Panc1 (cell line): ENCODE data around the gene C1QL2. TPM values are rescaled to one million over a fixed set of nuclear protein-coding genes. Genes with fewer than 3 reads are reported as not detected.

ENCODE experiments used
- ATAC-seq: fragments of 200-7000 bp; cut with Tn5 transposase; 2 replicates; pipeline ENCODE4 v1.9.1; 2020; ENCODE audit warnings: mild to moderate bottlenecking, moderate library complexity
- BruUV-seq: library from RNA; stranded (reverse); fragments of 400-500 nt; replicated peaks from 2 replicates; lab custom pipeline; 2021; lab: Mats Ljungman, UMichigan
- CTCF ChIA-PET: fragments of 300-600 bp; sonication (Branson Sonifier 250); formaldehyde crosslinking; loops from one replicate; lab custom pipeline; 2022; ENCODE audit warnings: antibody characterized with exemption; lab: Charles Lee
- POLR2A ChIA-PET: fragments of 300-600 bp; sonication (Branson Sonifier 250); formaldehyde crosslinking; loops from one replicate; lab custom pipeline; 2022; ENCODE audit warnings: antibody characterized with exemption; lab: Charles Lee
- DNase-seq: peaks from one replicate; pipeline ENCODE4 v3.0.0-alpha.2; 2010; ENCODE audit warnings: low read depth, low spot score
- H3K27ac ChIP-seq: 2 replicates; pipeline ENCODE4 v1.5.1; 2011; ENCODE audit warnings: mild to moderate bottlenecking, low read length, inconsistent platforms
- H3K27me3 ChIP-seq: fragments of 200-500 bp; sonication (Bioruptor generic); 2 replicates; pipeline ENCODE4 v1.6.0; 2014; ENCODE audit warnings: low read length, inconsistent platforms; ENCODE audit not compliant: control insufficient read depth, insufficient read depth
- H3K36me3 ChIP-seq: fragments of 200-500 bp; sonication (Bioruptor generic); 2 replicates; pipeline ENCODE4 v1.5.1; 2014; ENCODE audit warnings: inconsistent platforms, mild to moderate bottlenecking, low read length, moderate library complexity; ENCODE audit not compliant: control insufficient read depth, insufficient read depth
- H3K4me1 ChIP-seq: 2 replicates; pipeline ENCODE4 v1.5.1; 2011; ENCODE audit warnings: inconsistent platforms, mild to moderate bottlenecking, low read length, moderate library complexity; ENCODE audit not compliant: control insufficient read depth, insufficient read depth
- H3K4me3 ChIP-seq, 2 experiments: 2 replicates each; pipeline ENCODE4 v1.5.1; 2011 to 2012; ENCODE audit warnings: low read depth in 2 of 2, low read length in 2 of 2, mild to moderate bottlenecking in 2 of 2, inconsistent platforms in 1 of 2, moderate library complexity in 1 of 2
- H3K9me3 ChIP-seq: fragments of 200-500 bp; sonication (Bioruptor generic); 2 replicates; pipeline ENCODE4 v1.5.1; 2014; ENCODE audit warnings: low read depth, mild to moderate bottlenecking, inconsistent platforms, low read length, moderate library complexity; ENCODE audit not compliant: control insufficient read depth, insufficient read depth
- POLR2AphosphoS5 ChIP-seq: IDR thresholded peaks from 2 replicates; pipeline ENCODE4 v1.6.1; 2012; ENCODE audit warnings: mild to moderate bottlenecking, low read depth, low read length, moderate library complexity
- SIN3A ChIP-seq: IDR thresholded peaks from 2 replicates; pipeline ENCODE4 v1.6.1; 2012; ENCODE audit warnings: low read depth, mild to moderate bottlenecking, low read length, moderate library complexity, borderline replicate concordance; ENCODE audit not compliant: insufficient read depth
- TCF7L2 ChIP-seq: IDR thresholded peaks from 2 replicates; pipeline ENCODE4 v1.6.1; 2011; ENCODE audit warnings: mild to moderate bottlenecking, low read depth, low read length, inconsistent platforms
- in situ Hi-C: cut with HindIII; loops from 2 replicates; pipeline ENCODE4 v1.10.0; 2016; ENCODE audit warnings: low sequenced_read_pairs, low pct_unique_long_range_greater_than_20kb
- intact Hi-C: fragments of 100-400 bp; cut with micrococcal nuclease; formaldehyde crosslinking; loops from one replicate; pipeline ENCODE4 v1.10.0; 2022; ENCODE audit not compliant: unreplicated experiment
- total RNA-seq: library from RNA; stranded (reverse); gene quantifications from one replicate; pipeline ENCODE4 v1.2.1, GENCODE V29; 2021; ENCODE audit not compliant: unreplicated experiment
- TF ChIP-seq, protein P1 (sequence below), 2 experiments: IDR thresholded peaks; 2 replicates each; pipeline ENCODE4 v1.6.1; 2011 to 2012; ENCODE audit warnings: low read depth in 2 of 2, control low read depth in 1 of 2, low read length in 1 of 2, mild to moderate bottlenecking in 1 of 2, moderate library complexity in 1 of 2; ENCODE audit not compliant: insufficient read depth in 1 of 2
- TF ChIP-seq, protein P2 (sequence below): fragments of 450-650 bp; IDR thresholded peaks from 2 replicates; pipeline ENCODE4 v1.5.1; 2017; ENCODE audit warnings: mild to moderate bottlenecking

Gene C1QL2
- total RNA-seq, 1 experiment from 2014 or later, result not detected

DNA sequence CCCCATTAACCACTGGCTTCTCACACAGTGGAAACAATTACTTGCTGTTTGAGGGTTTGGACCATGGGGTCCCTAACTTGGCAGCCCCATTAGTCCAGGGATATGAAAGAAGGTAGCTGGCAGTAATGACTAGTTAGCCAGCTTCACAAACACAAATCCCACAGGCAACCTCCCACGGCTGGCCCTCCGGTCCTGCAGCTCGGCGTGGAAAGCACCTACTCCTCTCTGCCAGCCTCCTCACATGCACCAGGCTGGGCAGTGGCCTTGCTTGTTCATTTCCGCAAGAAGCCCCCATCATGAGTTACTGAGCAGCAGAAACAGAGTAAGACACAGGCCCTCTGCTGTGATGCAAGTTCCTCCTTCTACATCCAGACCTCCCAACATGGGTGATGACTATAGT is 13.7 kb downstream of the C1QL2 start:
- ChIA-PET POLR2A (no interaction called here), CTCF (no interaction called here)
- no peak for ATAC-seq
- in situ Hi-C loops (no loop called here), intact Hi-C loops (no loop called here)
- BruUV-seq, result no TSS peak
- TF ChIP-seq TCF7L2, result no peak
- TF ChIP-seq, protein P1, sequence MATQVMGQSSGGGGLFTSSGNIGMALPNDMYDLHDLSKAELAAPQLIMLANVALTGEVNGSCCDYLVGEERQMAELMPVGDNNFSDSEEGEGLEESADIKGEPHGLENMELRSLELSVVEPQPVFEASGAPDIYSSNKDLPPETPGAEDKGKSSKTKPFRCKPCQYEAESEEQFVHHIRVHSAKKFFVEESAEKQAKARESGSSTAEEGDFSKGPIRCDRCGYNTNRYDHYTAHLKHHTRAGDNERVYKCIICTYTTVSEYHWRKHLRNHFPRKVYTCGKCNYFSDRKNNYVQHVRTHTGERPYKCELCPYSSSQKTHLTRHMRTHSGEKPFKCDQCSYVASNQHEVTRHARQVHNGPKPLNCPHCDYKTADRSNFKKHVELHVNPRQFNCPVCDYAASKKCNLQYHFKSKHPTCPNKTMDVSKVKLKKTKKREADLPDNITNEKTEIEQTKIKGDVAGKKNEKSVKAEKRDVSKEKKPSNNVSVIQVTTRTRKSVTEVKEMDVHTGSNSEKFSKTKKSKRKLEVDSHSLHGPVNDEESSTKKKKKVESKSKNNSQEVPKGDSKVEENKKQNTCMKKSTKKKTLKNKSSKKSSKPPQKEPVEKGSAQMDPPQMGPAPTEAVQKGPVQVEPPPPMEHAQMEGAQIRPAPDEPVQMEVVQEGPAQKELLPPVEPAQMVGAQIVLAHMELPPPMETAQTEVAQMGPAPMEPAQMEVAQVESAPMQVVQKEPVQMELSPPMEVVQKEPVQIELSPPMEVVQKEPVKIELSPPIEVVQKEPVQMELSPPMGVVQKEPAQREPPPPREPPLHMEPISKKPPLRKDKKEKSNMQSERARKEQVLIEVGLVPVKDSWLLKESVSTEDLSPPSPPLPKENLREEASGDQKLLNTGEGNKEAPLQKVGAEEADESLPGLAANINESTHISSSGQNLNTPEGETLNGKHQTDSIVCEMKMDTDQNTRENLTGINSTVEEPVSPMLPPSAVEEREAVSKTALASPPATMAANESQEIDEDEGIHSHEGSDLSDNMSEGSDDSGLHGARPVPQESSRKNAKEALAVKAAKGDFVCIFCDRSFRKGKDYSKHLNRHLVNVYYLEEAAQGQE (IDR thresholded peaks at IDR 0.05; ENCODE audit: insufficient read depth in 1 of 2, low read depth in 2 of 2, low read length in 1 of 2), result no peak
- TF ChIP-seq SIN3A, result no peak
- TF ChIP-seq POLR2AphosphoS5, result no peak
- TF ChIP-seq, protein P2, sequence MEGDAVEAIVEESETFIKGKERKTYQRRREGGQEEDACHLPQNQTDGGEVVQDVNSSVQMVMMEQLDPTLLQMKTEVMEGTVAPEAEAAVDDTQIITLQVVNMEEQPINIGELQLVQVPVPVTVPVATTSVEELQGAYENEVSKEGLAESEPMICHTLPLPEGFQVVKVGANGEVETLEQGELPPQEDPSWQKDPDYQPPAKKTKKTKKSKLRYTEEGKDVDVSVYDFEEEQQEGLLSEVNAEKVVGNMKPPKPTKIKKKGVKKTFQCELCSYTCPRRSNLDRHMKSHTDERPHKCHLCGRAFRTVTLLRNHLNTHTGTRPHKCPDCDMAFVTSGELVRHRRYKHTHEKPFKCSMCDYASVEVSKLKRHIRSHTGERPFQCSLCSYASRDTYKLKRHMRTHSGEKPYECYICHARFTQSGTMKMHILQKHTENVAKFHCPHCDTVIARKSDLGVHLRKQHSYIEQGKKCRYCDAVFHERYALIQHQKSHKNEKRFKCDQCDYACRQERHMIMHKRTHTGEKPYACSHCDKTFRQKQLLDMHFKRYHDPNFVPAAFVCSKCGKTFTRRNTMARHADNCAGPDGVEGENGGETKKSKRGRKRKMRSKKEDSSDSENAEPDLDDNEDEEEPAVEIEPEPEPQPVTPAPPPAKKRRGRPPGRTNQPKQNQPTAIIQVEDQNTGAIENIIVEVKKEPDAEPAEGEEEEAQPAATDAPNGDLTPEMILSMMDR, result no peak
- no peak for DNase-seq
- H3K27ac ChIP-seq, result no peak overlapping the region
- H3K27me3 ChIP-seq, result peaks cover 2% of the 10 kb centered on the region; the same call in 1 of the 2 replicates
- H3K4me3 ChIP-seq, result no peak overlapping the region
- no peaks in the 10 kb centered on the region for H3K9me3 ChIP-seq
- H3K36me3 ChIP-seq, result no peaks in the 10 kb centered on the region
- H3K4me1 ChIP-seq, result no peaks in the 10 kb centered on the region

DNA sequence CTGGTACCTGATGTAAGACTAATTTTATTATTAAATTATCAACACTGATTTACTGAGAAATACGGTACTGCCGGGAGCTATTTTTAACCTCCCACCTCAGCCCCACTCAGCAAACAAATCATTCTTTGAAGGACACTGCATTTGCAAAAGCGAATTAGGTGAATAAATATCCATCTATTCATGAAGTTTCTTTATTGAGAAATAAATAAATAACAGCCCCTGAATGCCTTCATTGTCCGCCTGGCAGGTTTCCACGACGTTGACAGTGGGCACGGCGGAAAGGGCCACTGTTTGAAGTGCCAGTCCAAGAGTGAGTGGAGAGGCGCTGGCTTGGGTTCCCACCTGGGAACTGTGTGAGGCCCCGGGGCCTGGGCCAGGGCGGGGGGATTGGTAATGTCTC is 15.7 kb downstream of the C1QL2 start:
- DNase-seq (no peak), ATAC-seq (no peak)
- Histone ChIP-seq H3K4me1 (no peaks in the 10 kb centered on the region), H3K27ac (no peak overlapping the region), H3K36me3 (no peaks in the 10 kb centered on the region), H3K9me3 (no peaks in the 10 kb centered on the region), H3K27me3 (peaks cover 2% of the 10 kb centered on the region; the same call in 1 of the 2 replicates), H3K4me3 (no peak overlapping the region)
- ChIA-PET POLR2A (no interaction called here), CTCF (no interaction called here)
- TF ChIP-seq SIN3A, result no peak
- no peak for TF ChIP-seq TCF7L2
- TF ChIP-seq, protein P2, result no peak
- no peak for TF ChIP-seq POLR2AphosphoS5
- TF ChIP-seq, protein P1 (IDR thresholded peaks at IDR 0.05; ENCODE audit: insufficient read depth in 1 of 2, low read depth in 2 of 2, low read length in 1 of 2), result no peak
- intact Hi-C loops (no loop called here), in situ Hi-C loops (no loop called here)
- BruUV-seq, result no TSS peak
